Measurements from ENCODE around the gene KCTD17.

GRCh38 chr22:37028692-37029674 is 22.6 kb upstream of the KCTD17 start:
- TF ChIP-seq, protein P1, sequence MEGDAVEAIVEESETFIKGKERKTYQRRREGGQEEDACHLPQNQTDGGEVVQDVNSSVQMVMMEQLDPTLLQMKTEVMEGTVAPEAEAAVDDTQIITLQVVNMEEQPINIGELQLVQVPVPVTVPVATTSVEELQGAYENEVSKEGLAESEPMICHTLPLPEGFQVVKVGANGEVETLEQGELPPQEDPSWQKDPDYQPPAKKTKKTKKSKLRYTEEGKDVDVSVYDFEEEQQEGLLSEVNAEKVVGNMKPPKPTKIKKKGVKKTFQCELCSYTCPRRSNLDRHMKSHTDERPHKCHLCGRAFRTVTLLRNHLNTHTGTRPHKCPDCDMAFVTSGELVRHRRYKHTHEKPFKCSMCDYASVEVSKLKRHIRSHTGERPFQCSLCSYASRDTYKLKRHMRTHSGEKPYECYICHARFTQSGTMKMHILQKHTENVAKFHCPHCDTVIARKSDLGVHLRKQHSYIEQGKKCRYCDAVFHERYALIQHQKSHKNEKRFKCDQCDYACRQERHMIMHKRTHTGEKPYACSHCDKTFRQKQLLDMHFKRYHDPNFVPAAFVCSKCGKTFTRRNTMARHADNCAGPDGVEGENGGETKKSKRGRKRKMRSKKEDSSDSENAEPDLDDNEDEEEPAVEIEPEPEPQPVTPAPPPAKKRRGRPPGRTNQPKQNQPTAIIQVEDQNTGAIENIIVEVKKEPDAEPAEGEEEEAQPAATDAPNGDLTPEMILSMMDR (IDR thresholded peaks at IDR 0.05; ENCODE audit: insufficient read depth, low read depth, low read length): no peak
- TF ChIP-seq EZH2 (IDR thresholded peaks at IDR 0.05; ENCODE audit: insufficient read depth, low read length): no peak

Data from astrocyte (in vitro differentiated cells and primary cell).